ENCODE data around the gene RMND1.

RMND1 gene

DNA sequence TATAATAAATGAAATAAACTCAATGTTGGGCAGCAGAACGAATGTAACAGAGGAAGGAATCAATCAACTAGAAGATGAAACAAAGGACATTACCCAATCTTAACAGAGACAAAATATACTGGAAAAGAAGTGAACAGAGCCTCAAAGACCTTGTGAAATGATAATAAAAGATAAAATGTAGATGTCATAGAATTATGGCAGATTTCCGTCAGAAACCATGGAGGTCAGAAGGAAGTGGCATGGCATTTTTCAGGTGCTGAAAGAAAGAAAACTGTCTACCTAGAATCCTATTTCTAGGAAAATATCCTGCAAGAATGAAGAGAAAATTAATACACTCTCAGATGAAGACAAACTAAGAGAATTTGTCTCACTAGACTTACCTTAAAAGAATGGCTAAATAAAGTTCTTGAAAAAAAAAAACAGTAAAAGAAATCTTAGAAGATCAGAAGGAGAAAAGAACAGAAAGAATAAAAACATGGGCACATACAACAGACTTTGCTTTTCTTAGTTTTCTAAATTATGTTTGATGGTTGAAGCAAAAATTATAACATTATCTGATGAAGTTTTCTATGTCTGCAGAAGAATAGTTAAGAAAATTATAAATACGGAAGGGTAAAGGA is 37.2 kb downstream of the RMND1 start:
- no peak for DNase-seq

DNA sequence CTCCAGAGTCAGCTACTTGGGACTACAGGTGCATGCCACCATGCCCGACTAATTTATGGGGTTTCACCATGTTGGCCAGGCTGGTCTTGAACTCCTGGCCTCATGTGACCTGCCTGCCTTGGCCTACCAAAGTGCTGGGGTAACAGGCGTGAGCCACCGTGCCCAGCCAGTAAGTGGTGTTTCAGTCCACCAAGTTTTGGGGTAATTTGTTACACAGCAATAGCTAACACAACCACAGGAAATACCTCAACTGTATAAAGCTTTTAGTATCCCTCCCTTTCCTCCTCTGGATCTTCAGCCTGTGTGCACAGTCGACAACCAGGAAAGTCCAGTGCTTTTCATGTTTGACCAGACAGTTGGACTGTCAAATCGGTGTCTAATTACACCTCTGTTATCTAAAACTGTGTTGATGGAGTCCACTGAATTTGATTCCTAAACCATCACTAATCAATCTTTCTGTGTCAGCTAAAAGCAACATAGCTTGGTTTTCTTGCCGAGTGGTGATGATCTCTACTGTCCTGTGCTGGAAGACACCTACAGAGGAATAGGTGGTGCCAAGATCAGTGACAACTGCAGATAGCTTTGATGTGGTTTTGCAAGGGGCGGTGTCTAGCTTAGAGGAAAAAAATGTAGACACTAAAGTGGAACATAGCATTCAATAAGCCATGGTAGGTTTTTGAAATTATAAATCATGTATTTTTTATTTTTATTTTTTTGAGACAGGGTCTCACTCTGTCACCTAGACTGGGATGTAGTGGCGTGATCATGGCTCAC is 38.4 kb downstream of the RMND1 start:
- peak; percentile 71 to 84 for DNase-seq

DNA sequence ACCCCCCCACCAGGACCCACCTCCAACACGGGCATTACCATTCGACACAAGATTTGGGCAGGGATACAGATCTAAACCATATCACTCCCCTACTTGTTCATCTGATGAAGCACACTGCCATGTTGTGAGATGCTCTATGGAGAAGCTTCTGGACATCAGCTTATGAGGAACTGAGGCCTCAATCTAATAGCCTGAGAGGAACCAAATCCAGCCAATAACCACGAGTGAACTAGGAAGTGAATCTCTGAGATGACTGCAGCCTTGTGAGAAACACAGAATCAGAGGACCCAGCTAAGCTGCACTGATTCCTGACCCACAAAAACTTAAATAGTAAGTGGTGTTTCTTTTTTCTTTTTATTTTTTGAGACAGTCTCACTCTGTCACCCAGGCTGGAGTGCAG is 39.0 kb downstream of the RMND1 start:
- DNase-seq, result no peak

DNA sequence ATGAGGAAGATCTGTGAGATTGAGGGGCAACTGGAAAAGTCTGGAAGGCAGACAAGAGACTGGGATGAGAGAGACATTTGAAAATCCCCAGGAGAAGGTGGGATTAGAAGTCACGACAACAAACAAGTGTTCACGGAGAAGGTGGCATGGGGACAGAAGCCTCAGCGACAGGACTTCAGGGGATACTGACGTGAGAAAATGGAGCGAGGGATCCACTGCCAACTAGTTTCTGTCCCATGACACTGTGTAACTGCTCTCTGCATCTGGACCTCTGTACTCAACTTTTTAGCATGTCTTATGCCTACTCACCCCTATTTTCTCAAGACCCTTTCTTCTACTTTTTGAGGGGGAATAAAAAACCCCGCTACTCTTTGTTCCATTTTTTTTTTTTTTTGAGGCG is 42.2 kb downstream of the RMND1 start:
- no peak for DNase-seq

DNA sequence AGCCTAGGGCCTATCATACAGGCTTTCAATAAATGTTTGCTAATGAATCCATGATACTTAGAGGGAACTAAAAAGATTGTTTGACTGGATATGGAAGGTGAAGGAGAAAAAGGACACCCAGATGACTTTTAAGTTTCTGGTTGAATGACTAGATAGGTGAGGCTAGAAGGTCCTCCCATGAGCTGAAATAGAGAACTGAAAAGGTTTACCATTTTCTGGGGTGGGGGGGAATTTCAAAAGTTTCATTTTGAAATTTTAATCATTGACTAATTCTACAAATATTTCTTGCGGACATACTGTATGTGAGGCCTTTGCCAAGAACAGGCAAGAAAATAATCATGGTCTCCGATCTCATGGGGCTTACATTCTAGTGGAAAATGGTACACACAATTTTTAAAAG is 42.7 kb downstream of the RMND1 start:
- no peak for DNase-seq

DNA sequence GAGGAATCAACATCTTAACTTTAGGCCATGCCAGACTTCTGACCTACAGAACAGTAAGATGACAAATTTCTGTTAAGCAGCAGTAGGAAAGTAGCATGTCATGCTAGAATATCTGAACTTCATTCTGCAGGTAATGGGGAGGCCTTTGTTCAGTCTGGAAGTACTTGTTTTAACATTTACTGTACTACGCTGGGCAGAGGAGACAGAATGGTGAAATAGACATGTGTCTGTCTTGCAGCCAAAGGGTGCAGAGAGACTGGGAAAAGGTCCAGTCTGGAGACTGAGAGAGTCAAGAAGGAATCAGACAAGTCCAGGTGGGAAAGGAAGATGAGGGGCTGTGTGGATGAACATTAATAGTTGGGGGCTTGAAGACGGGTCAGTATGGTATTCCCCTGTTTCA is 43.1 kb downstream of the RMND1 start:
- DNase-seq, result no peak

DNA sequence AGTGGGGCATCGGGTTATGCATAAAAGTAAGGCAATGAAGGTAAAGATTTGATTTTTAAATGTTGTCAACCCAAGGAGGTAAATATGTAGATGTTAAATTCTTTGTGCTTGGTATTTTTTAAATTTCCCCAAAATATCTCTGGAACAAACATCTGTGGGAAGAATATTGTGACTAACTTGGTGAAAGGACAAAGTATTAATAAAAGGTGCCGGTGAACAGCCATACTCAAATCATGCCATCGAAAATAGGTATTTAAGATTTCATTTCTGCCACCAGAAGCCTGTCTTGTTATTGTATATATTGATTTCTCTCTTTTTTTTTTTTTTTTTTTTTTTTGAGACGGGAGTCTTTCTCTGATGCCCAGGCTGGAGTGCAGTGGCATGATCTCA is 48.0 kb downstream of the RMND1 start:
- no peak for DNase-seq

DNA sequence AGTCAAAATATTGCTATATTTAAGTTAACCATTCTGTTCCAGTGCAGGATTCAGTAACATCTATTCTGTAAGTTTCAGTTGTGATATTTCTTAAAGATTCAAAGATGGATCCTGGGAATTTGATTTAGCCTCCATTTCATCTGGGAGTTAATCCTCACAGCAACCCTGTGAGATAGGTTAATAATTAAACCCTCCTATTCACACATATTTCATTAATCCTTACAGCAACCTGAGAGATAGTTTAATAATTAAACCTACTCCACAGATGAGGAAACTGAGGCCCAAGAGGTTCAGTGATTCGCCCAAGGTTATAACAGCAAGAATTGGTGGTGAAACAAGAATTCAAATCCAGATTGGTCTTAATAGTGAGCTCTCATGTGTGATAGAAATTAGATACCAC is 49.7 kb downstream of the RMND1 start:
- no peak for DNase-seq

DNA sequence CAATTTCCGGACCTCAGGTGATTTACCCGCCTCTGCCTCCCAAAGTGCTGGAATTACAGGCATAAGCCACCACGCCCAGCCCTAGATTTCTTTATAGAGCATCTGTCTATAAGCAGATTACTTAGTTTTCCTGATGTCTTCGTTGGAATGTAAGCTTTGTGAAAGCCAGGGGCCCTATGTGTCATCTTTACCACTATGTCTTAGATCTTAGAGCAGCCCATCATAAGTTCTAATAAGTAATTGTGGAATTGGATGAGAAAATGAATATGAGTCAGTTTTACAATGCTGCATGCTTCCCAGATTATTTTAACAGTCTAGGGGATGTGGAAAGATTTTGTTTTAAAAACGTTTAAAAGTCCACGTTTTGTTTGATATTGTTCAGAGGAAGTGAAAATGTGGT is 51.5 kb downstream of the RMND1 start:
- no peak for DNase-seq

DNA sequence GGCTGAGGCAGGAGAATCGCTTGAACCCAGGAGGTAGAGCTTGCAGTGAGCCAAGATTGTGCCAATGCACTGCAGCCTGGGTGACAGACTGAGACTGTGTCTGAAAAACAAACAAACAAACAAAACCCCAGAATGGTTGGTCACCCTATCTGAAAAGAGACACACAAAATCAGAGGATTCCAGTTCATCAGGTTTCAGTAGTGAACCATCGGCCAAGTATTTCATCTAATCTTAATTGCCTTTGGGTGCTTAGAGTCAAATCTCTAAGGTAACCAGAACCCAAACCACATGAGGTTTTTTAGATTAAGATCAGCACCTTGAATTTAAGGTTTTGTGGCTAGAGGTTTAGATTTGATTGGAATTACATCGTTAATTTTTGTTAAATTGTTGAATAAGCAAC is 52.2 kb downstream of the RMND1 start:
- no peak for DNase-seq

DNA sequence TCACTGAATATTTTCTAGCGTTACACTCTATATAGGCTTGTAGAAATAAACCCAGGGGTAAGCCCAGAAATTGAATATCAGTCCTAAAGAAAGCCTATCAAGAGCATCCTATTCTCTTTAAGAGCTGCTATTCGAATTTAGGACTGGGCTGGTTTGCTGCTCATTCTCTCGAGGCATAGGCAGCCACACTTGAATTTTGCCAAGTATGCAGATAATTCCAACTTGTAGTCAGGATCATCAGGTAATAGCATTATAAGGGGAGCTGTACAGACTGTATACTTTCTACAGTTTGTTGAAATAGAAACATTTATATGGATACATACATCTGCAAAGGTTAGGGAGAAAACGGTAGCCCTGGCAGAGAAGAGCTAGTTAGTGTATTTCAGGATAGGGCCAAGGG is 58.5 kb downstream of the RMND1 start:
- DNase-seq, result no peak

DNA sequence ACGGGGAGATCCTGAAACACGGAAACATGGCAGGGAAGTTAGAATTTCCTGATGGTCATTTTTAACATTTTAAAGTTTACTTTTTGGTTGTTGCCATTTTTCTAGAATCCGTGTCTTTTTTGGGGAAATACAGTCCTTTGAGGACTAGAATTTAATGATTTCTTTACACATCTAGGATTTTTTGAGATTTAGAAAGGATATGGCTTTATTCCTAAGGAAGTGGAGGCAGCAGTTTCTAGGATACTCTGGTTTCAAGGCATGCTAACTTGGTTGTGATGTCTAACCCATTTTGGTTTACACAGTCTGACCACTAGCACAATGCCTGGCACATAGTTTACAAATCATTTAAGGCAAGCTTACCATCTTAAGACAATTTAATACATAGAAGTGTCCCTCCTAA is 59.5 kb downstream of the RMND1 start:
- no peak for DNase-seq

DNA sequence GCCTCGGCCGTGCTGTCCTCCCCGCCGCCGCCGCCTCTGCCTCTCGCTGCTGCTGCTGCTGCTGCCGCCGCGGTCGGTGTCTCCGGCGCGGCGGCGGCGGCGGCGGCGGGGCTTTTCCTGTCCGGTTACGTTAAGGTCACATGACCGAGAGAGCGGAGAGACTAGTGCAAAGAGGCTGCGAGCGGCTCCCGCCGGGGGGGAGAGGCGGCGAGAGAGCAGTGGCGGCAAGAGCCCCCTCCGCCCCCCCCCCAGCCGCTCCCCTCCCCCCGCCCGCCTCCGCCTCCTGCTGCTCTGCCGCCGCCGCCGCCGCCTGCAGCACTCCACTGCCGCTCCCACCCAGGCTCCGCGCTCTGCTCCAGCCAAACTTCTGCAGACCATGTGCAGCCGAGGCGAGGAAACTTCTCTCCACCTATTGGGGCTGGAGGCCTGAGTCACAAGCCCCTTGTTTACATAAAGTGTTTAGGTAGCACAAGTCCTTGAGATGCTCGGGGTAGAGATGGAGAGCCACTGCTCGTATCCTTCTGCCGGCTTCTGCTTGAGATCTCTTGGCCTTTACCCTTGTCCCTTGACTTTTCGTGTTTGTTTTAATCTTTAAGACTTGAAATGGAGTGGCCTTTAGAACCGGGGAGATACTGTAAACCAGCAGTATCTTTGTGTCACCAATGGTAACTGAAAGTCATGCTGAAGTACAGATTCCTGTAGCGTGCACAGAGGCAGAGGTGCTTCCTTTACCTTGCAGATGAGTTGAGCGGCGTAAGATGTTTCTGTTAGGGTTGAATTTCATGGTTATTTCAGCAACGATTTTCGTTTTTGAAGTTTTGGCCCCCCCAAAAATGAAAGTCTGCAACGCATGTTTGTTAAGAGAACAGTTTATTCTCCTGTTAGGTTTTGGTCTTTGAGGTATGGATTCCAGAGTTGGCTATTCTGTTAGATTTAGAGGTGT is 60.2 kb downstream of the RMND1 start, which contains the start of gene ZBTB2:
TSS of gene ZBTB2 (minus strand) at position 89 of the 943 bp plus-strand sequence. CDS start 17,922 bp downstream, outside the sequence.
- DNase-seq, result peak; percentile 79 to 84

DNA sequence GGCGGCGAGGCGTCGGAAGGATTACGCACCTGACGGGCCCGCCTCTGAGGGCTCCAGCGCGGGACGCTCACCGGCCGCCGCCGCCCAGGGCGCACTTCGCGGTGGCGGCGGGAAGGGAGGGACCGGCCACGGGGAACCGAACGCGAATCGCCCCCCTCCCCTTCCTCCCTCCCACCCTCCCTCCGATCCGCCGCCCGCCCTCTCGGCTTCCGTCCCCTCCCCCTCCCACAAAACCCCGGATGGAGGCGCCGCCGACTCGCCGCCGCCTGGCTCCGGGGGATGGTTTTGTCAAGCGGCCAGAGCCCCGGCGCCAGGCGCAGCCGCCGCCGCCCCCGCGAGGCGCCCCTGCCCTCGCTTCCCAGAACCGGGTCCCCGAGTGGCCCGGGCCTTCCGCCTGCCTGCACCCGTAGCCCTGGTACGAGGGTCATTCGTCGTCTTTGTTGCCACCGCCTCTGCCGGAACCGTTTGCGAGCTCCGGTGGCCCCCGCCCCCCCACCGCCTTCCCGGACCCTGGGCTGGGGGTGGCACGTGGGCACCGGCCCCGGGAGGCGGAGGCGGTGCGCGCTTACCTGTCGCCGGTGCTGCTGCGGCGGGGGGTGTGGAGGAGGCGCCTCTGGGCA is 61.0 kb downstream of the RMND1 start:
- peak in 1 of 2 donors; percentile 88 for DNase-seq

DNA sequence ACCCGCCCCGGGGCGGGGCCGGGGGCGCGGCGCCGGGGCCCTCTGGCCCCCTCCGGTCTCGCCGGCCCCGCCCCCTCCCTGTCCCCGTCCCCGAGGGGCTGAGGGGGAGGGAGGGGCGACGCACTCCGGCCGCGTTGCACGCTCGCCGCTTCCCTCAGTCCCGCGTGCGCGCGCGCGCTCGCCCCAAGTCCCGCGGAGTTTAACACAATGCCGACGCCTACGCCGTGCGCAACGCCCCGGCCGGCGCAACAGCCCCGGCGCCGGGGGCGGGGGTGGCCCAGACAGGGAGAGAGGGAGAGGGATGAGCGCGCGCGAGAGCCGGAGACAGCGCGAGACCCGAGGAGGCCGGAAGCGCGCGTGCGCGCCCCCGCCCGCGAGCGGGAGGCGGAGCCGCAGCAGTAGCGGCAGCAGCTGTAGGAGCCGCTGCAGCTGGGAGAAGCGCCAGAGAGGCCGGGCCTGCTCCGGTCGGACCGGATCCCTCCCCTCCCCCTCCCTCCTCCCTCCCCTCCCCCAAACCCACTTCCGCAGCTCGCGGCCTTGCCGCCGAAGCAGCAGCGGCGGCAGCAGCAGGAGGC is 61.6 kb downstream of the RMND1 start:
- peak; percentile 98 to 99 for DNase-seq

DNA sequence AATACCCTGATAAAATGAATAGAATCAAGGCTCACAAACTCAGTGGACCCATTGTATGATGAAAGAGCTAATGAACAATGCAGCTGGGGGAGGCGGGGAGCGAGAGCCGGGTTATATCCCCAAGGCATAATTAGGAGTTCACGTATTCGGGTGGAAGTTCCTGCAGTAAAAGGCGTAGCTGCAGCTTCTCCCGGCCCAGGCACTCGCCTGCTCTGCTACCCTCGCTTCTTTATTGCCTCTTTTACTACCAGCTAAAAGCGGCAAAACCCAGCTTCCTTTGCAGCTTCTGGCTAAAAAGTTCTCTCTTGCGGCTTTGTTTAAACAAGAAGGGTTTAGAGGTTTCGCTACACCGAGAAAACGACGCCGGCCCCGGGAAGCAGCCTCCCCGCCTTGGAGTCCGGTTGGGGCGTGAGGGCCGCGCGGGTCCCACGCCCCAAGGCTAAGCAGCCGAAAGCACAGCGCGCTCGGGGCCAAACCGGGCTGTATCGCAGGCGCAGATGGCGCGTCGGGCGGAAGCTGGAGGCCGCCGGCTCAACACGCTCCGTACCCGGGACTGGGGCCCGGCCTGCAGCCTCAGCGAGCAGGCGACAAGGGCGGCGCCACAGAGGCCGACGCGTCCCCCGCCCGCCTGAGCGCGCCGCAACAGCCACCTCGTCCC is 62.2 kb downstream of the RMND1 start:
- no peak for DNase-seq

DNA sequence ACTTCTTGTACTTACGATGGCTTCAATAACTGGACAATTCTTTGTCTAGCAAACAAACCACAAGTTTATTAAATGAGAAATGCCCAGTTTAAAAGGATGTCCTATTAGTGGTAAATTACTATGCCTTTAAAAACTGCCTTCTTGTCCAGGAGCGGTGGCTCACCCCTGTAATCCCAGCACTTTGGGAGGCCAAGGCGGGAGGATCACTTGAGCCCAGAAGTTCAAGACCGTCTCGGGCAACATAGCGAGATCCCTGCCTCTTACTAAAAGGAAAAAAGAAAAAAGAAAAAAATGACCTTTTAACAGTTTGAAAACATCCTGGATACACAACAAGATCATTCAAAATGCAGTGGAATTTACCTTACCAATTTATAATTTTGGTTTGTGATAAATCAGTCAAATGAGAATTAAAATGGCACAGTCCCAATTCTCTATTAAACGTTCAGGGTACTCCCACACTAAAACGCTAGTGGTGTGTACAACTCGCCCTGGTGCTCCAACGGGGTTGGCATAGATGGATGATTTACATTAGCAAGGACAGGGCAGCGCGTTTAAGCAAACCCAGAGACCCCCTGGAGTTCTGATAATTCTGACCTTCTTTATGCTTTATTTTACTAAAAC is 62.8 kb downstream of the RMND1 start:
- DNase-seq, result peak in 1 of 2 donors; percentile 38

DNA sequence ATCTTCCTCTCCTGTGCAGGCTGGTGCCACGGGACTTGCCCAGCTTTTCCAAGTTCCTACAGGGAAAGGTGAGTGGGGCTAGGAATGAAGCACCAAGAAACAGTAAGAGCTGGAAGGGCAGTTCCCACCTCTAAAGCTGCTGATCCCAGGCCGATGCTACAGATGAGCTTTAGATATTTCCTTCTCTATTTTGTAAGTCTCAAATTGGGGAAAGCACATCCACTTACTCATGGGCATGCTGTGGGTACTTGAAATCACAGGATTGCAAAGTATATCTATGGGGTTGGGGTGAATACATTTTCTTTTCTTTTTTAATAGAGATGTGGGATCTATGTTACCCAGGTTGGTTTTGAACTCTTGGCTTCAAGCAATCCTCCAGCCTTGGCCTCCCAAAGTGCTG is 63.7 kb downstream of the RMND1 start:
- no peak for DNase-seq

DNA sequence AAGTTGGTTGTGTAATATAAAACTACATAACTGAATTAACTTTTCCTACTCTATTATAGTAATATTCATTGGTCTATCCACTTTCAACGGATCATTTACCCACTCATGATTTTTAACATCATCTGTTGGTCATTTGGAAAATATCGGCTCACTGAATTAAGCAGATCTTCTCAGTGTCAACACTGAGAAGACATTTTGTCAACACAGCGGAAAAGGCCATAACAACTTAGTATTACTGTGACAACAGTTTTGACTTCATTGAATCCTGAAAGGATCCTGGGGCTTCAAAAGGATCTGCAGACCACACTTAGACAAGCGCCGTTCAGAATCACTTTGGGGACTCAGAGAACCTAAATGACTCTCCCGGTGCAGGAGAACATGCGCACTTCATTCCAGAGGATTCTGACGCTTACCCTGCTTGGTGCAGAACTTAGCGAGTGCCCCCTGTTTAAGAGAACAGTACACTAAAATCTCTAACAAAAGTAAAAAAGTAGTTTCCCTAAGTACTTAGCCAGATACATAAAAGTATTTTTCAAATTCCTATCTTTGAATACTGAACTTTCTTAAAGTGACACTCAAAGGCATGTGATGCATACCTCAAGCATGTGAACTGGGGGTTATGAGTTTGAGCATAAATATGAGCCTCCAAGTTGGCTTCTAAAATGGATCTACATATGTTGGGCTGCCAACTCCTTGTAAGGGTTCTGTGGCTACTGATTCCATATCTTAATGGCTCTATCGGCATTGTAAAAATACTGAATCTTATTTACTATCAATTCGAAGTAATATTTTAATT is 64.6 kb downstream of the RMND1 start:
- no peak for DNase-seq

DNA sequence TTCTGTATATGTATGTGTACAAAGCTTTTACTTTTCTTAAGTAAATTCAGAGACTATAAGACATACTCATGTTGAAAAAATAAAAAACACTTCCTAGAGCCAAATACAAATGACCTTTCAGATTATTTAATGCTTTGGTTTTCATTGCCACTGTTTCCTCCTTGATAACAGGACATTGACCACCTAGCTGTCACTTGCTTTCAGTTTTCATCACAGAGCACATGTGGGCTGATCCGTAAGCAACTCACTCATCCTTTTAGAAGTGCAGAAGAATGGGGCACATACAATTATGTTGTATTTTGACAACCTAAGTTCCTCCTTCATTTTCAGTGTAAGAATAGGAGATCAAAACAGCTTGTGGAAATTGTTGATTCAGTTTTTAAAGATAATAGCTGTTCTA is 66.7 kb downstream of the RMND1 start:
- peak in 1 of 2 donors; percentile 47 for DNase-seq

DNA sequence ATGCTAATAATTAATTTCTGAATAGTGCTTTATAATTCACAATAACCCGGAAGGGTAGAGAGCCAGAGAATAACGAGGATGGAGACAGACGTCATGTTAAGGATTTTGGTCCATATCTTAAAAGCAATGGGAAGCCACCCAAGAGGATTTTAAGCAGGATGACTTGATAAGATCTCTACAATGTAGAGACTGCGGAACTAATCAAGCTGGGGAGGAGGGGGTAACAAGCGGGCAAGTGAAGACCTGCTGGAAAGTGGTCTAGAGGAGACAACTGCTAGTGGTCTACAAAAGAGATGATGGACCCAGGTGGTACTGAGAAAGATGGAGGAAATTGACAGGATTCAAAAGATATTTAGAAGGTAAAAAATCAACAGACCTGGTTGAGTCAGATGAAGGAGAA is 67.8 kb downstream of the RMND1 start:
- DNase-seq, result no peak

All from CD4-positive, alpha-beta T cell treated with Interleukin-4 for 1 hour (primary cell).